CD4-positive, alpha-beta T cell treated with Interleukin-15 for 1 hour (primary cell): Measurements from ENCODE around the gene CELSR3.

Experiments used
- DNase-seq: peaks from one replicate; pipeline ENCODE4 v3.0.0-alpha.2; 2020

Gene CELSR3

DNA sequence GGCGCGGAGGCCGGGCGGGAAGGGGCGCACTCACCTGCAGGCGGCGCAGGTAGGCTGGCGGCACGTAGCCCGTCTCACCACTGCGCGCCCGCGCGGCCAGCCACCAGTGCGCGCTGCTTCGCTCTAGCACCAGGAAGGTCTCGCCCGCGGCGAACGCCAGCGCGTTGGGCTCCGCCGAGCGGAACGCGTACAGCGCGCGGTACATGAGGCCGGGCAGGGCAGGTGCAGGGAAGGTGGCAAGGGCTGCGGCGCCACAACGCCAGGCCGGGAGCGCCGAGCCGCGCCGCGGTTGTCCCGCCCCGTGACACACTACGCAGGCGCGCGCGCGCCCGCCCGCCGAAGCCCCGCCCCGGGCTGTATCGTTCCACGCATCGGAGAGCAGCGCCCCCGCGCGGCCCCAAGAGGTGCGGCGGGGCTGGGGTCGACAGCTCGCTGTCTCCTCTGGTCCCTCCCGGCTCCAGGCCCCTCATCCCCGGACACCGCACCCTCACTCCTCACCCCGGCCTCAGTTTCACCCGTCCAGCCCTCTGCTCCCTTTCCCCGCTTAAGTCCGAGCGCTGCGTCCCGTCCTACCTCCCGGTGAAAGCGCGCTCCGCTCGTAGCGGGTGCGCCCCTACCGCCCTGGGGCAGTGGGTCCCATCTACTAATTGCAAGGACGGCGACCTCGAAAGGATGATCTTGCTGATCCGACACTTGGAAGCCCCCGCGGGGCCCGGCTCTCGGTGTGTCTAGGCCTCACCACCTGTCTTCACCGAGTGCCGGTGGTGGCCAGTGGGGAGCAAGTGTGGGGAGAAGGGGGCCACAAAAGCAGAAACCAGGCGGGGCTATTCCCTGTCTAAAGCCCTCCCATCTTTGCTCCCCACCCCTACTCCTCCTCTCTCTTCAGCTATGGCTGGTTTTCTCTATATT is 23.2 kb upstream of the CELSR3 start, which contains the start of gene NCKIPSD:
TSS of gene NCKIPSD (minus strand) at position 313 of the 909 bp plus-strand sequence. CDS start at position 205, 108 bp downstream.
- peak; percentile 88 for DNase-seq

DNA sequence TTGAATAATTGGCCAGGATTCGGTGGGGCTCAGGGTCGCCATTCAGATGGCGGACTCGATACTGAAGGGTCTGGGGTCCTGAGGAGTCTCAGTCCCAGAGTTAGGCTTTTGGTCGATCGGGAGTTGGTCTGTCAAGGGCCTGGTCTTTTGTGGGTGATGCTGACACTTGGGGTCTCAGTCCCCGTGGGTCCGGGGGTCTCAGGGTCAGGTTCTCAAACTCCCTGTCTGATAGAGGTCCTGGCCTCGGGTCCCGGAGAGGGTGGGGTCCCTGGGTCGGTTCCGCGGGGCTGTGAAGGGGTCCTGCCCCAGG is 22.6 kb upstream of the CELSR3 start:
- no peak for DNase-seq

DNA sequence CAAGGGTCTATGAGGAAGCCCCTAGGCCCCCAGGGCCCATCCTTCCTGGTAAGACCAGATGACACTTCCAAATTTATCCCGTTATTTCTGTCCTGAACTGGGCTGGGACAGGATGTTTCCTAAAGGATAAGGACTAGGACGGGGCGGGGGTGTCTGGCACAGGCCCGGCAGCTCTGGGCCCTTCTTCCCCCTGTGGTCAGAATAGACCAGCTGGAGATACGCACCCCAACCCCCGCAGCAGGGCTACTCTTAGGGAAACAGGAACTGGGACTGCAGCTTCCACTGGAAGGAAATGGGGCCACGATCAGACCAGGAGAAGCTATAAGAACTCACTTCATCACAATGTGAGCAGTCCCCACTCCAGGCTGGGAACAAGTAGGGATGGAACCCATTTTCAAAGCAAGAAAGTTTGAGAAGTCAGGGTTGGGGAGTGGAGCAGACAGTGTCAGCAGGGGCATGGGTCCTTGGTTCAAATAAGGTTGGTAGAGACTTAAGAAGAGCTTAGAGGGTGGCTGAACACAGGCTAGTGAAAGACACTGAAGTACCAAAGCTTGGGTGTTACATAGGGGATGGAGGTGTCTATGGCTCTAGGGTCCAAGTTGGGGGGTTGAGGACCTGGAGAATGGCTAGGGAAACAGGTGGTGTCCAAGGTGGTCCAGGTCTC is 21.9 kb upstream of the CELSR3 start:
- DNase-seq = no peak

DNA sequence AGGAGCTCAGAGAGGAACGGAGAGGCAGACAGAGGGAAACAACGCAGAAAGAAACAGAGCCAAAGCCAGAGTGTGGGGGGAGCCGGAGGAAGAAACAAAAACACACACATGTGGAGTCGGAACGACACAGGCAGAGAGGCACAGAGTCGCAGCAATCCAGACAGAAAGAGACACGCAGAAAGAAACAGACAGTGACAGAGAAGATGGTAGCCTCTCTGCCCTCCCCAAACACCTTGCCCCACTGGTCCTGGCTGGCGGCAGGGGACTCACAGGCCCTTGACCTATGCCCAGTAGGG is 21.3 kb upstream of the CELSR3 start:
- DNase-seq = no peak

DNA sequence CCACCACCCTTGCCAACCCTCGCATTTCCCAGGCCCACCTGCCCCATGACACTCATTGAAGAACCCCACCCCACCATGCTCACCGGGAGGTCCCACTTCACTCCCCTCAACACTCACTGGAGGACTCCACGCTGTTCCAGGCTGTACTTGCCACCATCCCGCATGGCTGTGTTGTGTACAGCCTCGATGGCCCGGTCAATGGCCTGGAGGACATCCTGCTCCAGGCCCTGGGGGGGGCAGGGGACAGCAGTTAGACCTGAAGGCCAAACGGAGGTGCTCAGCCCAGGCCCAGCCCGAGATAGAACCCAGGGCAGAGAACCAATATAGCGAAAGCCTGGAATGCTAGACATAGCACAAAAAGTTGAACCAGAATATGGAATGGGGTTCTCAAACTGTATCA is 20.1 kb upstream of the CELSR3 start:
- no peak for DNase-seq

DNA sequence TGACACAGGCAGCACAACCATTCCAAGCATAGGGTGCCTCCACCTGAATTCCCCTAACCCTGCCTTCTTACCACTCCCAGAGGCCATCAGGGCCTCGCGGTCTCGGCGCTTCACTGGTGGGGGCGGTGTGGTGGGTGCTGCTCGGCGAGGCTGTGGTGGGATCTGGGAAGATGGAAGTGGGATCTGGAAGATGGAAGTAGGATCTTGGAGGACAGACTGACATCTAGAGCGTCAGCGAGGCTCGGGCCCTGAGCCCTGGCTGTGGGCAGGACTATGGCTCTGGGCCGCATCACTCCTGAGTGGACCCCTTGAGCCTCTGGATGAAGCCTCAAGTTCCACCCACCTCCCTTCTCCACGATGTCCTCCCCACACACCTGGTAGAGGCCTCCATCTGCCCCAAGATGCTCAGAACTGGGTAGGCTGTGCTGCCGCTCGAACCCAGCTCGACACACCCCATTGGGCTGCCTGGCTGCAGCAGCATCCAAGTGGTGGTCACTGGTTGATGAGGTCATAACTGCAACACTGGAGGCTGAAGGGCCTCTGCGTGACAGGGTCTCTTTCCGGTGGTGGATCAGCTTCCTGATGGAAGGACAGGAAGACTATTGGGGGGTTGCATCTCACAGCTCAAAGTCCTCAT is 19.4 kb upstream of the CELSR3 start:
- no peak for DNase-seq

DNA sequence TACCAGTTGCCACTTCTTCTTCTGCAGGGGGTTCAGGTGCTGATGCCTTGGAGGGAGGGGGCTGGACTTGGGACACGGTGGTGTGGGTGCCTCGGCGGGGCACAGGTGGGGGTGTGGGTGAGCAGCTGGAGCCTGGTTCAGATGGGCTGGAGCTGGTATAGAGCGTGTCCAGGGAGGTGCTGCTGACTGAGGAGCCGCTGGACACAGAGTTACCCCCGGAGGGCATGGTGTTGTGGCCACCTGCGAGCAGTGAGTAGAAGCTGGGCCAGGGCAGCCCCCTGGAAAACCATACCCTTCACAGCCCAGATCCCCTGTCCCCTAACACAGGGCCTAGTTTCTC is 18.8 kb upstream of the CELSR3 start:
- DNase-seq = no peak

DNA sequence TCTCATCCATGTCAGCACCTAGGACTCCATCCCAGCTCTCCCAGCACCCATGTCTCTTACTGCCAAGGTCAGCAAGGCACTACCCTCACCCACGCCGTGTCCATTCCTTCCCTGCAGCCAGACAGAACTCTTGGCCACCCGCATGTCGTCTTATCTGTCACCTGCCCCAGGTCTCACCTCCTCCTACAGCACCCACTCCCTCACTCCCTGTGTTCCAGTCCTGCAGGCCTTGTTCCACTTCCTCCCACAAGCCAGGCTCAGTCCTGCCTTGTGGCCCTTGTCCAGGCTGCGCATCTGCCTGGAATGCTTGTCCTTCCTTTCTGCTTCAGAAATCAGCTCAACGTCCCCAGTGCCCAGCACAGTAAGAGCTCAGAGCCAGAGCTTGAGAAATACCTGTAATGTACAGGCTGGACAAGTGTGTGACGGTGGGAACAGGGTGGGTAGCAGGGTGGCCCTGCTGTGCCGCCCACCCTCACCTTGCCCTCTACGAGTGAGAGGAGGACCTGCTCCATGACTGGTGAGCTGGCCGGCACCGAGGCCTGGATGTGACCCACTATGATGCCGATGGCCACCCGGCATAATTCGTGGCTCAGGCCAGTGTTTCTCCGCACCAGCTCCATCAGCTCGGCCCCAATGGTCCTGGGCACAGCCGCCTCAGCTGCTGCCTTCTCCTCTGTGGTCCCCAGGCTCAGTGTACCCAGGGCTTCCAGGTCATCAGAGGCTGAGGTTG is 18.3 kb upstream of the CELSR3 start:
- DNase-seq = no peak

DNA sequence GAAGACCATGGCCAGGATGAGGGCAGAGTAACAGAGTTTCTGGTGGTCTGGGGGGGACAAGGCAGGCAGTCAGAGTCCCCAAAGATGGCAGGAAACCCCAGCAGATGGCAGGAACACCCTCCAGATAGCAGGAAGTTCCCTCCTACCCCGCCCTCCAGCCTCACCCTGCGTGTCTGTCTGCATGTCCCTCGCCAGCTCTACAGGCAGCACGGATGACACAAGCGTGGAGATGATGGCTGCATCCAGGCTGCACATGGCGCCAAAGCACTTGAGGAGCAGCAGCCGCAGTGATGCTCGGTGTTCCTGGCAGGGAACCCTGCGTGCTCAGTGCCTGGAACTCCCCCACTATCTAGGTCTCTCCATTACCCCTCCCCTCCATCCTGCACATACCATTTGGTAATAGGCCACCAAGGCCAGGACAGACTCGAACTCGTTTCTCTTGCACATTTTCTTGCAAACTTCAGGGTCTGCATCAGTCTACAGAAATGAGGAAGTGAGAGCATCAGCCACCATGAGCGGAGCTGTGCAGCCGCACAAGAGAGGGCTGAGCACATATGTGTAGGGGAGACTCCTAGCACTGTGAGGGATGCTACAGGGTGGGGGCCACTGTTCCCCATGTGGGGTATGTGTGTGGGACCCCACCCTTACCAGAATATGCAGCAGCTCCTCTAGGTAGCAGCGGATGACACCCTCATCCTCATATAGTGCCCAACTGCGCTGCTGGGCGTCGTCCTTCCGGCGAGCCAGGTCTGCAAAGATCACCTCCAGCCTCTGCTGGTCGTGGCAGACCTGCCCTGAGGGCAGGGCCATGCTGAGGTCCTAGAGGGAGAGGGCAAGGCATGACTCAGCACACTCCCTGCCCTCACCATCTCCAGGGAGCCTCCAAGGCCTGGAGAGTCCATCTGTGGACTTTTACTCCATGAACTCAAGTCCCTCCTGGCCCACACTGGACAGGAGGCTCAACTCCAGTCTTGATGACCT is 17.0 kb upstream of the CELSR3 start:
- DNase-seq = no peak

DNA sequence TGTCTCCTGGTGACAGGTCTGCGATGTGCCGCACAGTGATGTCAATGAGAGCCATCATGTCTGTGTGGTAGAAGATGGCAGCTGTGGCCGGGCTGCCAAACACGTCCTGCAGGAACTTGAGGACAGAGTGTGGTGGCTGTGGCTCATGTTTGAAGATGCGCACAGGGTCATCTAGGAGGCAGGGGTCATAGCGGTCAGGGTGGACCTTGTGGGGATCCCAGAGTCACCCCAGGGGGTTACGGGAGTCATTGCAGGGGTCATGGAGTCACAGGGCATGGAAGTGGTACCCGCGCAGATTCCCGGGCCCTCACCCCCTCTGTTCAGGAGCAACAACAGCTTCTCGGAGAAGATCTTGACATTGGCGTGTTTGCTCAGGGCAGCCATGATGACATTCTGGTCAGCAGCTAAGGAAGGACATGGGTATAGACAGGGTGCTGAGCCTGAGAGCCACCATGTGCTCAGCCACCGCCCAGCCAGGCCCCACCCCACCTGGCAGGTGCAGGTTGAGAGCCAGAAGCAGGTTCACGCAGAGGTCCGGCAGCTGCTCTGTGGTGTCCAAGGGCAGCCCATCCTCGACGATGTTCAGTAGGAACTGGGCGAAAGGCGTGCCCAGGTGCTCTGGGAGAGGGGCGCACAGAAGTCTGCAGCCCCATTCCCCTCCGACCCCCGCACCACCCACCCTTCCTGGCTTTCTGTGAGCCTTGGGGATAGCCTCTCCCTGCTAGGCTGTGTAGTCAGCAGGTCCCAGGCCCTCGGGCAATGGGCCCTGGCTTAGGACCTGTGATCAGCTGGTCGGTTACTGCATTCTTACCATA is 16.1 kb upstream of the CELSR3 start:
- no peak for DNase-seq

DNA sequence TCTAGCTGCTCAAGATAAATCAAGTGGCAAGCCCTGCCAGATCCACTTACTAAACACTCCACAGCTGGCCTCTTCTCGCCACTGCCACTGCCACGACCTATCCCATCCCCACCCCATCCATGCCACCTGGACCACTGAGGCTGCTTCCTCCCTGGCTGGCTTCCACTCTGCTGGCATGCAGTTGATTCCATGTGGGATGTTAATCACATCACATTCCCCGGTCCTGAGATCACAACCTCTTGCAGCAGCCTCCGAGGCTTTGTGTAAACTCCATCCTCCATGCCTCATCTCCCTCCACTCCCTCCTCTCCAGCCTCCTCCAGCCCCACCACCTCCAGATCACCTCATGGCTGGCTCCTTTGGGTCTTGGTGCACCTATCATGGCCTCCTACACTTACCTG is 15.4 kb upstream of the CELSR3 start:
- no peak for DNase-seq

DNA sequence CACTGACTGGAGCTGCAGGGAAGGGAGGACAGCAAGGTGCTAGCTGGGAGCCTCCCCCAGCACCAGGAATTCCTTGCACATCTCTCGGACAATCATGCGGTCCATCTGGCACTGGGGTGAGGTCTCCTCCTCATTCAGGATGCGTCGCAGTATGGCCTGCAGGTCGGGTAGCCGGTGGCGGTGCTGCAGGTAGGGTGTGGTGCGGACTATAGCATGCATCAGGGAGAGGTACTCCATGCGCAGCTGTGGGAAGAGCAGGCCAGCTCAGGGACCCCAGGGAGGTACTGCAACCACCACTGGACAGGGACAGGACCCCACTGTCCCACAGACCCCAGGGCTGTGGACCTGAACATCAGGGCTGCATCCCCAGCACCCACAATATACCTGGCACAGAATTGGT is 11.8 kb upstream of the CELSR3 start:
- no peak for DNase-seq

DNA sequence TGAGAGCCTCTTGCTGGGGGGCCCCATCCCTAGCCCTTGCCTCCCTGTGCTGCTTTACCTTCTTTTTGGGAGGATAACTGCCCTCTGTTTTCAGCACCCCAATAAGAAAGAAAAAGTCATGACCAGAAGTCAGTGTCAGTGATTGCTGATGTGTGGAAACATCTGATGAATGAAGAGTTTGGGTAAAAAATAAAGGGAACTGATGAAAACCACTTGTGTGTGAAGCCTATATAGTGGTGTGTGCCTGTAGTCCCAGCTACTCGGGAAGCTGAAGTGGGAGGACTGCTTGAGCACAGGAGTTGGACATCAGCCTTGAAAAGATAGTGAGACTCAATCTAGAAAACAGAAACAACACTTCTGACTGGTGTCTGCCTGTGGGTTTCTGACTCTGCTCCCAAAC is 9.8 kb upstream of the CELSR3 start:
- DNase-seq = no peak

DNA sequence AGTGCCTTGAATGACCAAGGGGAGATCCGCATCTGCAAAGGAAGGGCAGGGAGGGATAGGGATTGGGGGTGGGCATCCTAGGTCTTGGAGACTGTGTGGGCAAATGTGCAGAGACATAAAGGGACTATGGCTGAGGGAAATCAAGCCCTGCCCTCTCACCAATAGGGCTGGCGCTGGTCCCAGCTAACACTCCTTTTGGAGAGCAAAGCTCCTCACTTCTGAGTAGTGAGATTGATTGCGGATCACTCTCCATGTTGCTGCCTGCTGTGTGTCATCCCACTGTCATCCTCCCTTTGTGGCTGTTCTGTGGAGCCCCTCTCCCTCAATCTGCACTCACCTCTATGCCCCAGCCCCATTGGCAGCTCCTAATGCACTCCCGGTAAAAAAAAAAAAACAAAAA is 2.2 kb upstream of the CELSR3 start:
- DNase-seq = no peak

DNA sequence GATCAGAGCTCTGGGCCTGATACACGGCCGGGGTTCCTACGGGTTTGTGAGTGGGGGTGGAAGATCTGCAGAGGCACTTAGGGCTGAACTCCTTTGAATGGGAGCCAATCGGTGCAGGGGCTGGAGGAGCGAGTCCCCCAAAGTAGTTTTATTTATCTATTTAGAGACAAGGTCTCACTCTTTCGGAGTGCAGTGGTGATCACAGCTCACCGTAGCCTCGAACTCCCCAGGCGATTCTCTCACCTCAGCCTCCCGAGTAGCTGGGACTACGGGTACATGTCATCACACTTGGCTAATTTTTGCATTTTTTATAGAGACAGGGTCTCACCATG is 1.6 kb upstream of the CELSR3 start:
- DNase-seq = no peak

DNA sequence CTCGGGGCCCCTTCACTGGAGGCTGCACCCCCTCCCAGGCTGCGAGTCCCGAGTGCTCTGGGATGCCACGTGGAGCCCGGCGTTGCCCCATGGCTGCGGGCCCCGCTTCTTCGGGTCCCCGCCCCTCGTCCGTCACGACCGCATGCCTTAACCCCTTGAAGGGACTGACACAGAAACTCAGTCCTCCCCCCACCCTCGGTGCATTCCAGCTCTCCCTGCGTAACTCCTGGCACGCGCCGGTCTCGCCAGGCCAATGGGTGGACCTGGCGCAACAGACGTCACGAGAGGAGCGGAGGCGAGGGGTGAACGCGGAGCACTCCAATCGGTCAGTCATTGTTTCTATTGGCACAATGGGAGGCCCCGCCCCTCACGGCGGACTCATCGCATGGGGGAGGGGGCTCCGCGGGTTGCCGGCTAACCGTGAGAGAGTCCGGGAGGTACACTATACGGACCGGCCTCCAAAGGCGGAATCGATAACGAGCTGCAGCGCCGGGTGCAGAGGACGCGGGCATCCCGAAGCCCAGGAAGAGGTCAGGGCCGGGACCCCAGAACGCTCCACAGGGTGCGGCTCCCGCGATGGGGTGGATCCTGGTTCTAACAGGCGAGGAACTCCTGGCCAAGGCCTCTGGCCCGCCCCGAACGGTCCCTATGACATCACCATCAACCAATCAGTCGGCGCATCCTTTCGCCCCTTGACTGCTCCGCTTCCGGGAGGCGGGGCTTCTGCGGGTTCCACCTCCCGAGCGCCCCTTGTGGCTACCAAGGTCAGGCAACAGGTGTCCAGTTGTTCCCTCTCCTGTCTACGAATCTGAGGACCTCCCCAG is 1.0 kb upstream of the CELSR3 start:
- peak; percentile 91 for DNase-seq

DNA sequence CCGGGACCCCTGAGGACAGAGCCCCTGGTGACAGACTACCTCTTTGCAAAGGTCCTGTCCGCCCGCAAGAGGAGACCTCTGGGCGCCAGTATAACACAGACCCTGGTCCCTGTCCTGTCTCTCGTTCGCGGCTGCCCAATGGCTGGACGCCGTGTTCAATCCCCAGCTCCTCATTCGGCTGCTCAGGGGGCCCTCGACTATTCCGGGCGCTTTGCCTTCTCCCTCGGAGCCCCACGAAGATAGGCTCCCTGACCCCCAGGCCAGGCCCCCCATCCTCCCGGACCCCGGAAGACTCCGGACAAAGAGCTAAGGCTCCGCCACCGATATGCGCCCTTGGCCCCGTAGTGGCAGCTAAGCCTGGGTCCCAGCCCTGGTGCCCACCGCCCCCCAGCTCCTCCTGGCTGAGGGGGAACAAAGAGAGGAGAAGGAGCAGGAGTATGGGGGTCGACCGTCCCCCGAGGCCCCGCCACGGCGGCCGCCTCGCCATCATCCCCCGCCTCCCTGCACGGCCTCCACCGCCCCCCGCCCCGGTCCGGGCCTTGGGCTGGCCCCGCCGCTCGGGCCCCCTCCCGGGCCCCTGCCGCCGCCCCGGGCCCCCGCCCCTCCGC is 437 bp downstream of the CELSR3 start:
- DNase-seq = no peak

DNA sequence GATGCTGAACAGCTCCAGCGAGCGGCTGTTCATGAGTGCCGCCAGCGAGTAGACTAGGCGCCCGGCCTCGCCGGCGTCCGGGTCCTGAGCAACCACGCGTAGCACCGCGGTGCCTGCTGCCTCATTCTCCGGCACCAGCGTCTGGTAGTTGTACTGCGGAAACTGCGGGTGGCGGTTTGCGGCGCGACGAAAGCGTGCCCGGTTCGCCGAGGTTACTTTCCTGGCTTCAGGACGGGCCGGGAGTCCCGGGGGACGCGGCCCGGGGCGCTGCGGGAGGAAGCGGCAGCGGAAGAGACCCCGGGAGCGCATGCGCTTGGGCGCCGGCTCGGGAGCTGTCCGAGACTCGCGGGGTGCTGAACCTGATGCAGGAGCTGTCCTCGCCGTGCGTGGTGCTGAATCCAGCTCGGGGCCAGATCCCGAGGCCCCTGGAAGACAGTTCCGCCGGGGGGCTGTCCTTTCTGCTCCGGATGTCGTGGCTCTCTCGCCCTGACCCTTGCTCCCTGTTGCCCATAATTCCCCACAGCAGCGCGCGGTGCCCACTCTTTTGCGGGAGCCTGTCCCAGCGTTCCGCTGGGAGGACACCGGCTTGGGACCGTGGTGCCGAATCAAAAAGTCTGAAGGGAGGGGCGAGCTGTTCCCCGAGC is 1.1 kb downstream of the CELSR3 start:
- peak; percentile 59 for DNase-seq

DNA sequence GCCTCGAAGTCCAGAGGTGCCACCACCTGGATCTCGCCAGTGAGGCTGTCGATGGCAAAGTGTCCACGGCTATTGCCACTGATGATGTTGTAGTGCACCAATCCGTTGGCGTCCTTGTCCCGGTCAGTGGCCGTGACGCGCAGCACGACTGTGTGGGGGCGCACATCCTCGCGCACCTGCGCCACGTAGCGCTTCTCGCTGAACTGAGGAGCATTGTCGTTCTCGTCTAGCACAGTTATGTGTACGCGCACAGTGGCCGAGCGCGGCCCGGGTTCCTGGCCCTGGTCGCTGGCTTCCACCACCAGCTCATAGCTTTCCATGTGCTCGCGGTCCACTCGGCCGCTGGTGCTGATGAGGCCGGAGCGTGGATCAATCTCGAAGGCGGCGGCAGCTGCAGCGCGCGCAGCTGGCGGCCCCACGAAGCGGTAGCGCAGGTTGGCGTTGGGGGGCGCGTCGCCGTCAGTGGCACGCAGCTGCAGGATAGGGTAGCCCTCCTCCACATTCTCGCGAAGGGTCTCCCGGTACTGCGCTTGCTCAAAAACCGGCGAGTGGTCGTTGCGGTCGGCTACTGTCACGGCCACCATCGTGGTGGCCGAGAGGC is 1.8 kb downstream of the CELSR3 start:
- DNase-seq = no peak
